ENCODE results near the gene CNST. TPM values are rescaled to one million over a fixed set of nuclear protein-coding genes. Genes with fewer than 3 reads are reported as not detected.
A peak's percentile ranks its signal among the peaks of the same experiment; 100 is the strongest.

CNST gene
- total and polyA plus RNA-seq, 2 of the 13 experiments (the other 11 are each of a cell fraction or from before 2014, with no cell fraction given): 6.3 to 12.4 TPM

- TF ChIP-seq ZBED4 (CRISPR knock-in tag; IDR thresholded peaks at IDR 0.05; ENCODE audit: borderline replicate concordance): peak; percentile 52; the same call in 1 of the 2 replicates
- peak; percentile 73 for TF ChIP-seq AGO2 (optimal IDR thresholded peaks at IDR 0.05; ENCODE audit: low read depth, low read length)
- TF ChIP-seq ZNF124 (CRISPR knock-in tag; IDR thresholded peaks at IDR 0.05): no peak; the same call in 1 of the 2 replicates
- peak; percentile 99 for TF ChIP-seq FOXK2 (IDR thresholded peaks at IDR 0.05)
- TF ChIP-seq ZNF644 (CRISPR knock-in tag; IDR thresholded peaks at IDR 0.05; ENCODE audit: low read depth): no peak
- TF ChIP-seq NFKBIZ (CRISPR knock-in tag; IDR thresholded peaks at IDR 0.05): peak; percentile 40; the same call in 1 of the 2 replicates
- TF ChIP-seq SNRNP70 (IDR thresholded peaks at IDR 0.05; ENCODE audit: low read depth, low read length): no peak
- TF ChIP-seq SP5 (CRISPR knock-in tag; IDR thresholded peaks at IDR 0.05; ENCODE audit: borderline replicate concordance, low read depth): peak; percentile 82; the same call in 1 of the 2 replicates
- TF ChIP-seq CAMTA2 (CRISPR knock-in tag; IDR thresholded peaks at IDR 0.05; ENCODE audit: borderline replicate concordance): peak; percentile 81; the same call in 1 of the 2 replicates
- TF ChIP-seq RBFOX2 (IDR thresholded peaks at IDR 0.05; ENCODE audit: low read depth, low read length): peak; percentile 90
- peak; percentile 73 for TF ChIP-seq ZNF160 (CRISPR knock-in tag; IDR thresholded peaks at IDR 0.05)
- TF ChIP-seq ELF1 (CRISPR knock-in tag; IDR thresholded peaks at IDR 0.05): peak; percentile 99
- 0 out of 2 replicates have a peak, but pooled peaks have one; percentile 70 for TF ChIP-seq NAIF1 (CRISPR knock-in tag; IDR thresholded peaks at IDR 0.05; ENCODE audit: borderline replicate concordance)
- peak; percentile 98 for TF ChIP-seq MXD4 (CRISPR knock-in tag; IDR thresholded peaks at IDR 0.05)
- TF ChIP-seq HOXA3 (CRISPR knock-in tag; IDR thresholded peaks at IDR 0.05): peak; percentile 92
- TF ChIP-seq, protein P1, sequence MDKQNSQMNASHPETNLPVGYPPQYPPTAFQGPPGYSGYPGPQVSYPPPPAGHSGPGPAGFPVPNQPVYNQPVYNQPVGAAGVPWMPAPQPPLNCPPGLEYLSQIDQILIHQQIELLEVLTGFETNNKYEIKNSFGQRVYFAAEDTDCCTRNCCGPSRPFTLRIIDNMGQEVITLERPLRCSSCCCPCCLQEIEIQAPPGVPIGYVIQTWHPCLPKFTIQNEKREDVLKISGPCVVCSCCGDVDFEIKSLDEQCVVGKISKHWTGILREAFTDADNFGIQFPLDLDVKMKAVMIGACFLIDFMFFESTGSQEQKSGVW (CRISPR knock-in tag; IDR thresholded peaks at IDR 0.05; ENCODE audit: borderline replicate concordance): no peak
- TF ChIP-seq PCBP2 (optimal IDR thresholded peaks at IDR 0.05; ENCODE audit: low read depth, low read length, poor library complexity, severe bottlenecking): no peak
- TF ChIP-seq ZNF207 (IDR thresholded peaks at IDR 0.05; ENCODE audit: borderline replicate concordance): no peak
- TF ChIP-seq, protein P2, sequence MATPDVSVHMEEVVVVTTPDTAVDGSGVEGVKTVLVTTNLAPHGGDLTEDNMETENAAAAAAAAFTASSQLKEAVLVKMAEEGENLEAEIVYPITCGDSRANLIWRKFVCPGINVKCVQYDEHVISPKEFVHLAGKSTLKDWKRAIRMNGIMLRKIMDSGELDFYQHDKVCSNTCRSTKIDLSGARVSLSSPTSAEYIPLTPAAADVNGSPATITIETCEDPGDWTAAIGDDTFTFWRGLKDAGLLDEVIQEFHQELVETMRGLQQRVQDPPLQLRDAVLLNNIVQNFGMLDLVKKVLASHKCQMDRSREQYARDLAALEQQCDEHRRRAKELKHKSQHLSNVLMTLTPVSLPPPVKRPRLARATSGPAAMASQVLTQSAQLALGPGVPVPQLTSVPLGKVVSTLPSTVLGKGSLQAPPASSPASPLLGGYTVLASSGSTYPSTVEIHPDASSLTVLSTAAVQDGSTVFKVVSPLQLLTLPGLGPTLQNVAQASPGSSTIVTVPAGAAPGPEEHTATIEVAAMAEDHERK (CRISPR knock-in tag; IDR thresholded peaks at IDR 0.05; ENCODE audit: low read depth): peak; percentile 46; the same call in 1 of the 2 replicates
- no peak for TF ChIP-seq NFATC3 (CRISPR knock-in tag; IDR thresholded peaks at IDR 0.05)
- no peak for TF ChIP-seq ZNF775 (CRISPR knock-in tag; IDR thresholded peaks at IDR 0.05; ENCODE audit: borderline replicate concordance)
- TF ChIP-seq ZNF564 (CRISPR knock-in tag; IDR thresholded peaks at IDR 0.05): no peak
- TF ChIP-seq ZNF780A (CRISPR knock-in tag; IDR thresholded peaks at IDR 0.05): peak; percentile 83
- TF ChIP-seq ZNF577 (CRISPR knock-in tag; IDR thresholded peaks at IDR 0.05; ENCODE audit: borderline replicate concordance, low read depth): no peak
- TF ChIP-seq ZNF75D (CRISPR knock-in tag; IDR thresholded peaks at IDR 0.05; ENCODE audit: borderline replicate concordance): no peak
Observed at GRCh38 chr1:246566128-246566812, at the start of gene CNST, which contains the start of gene TFB2M (continued).

All from HepG2 (cell line).